Measurements from ENCODE around the gene SLC6A1.

- TF ChIP-seq ZNF274 (IDR thresholded peaks at IDR 0.05; ENCODE audit: low read depth, low read length) (no peak), MAX (IDR thresholded peaks at IDR 0.05) (no peak), YY1 (IDR thresholded peaks at IDR 0.05; ENCODE audit: extremely low read depth, insufficient replicate concordance, low read depth, low read length) (no peak), CTCF (IDR thresholded peaks at IDR 0.05 in 2 of 3, conservative IDR thresholded peaks at IDR 0.05 in 1 of 3; ENCODE audit: borderline replicate concordance in 1 of 3, insufficient read depth in 1 of 3, low read depth in 2 of 3, low read length in 2 of 3) (no peak)
Measured at GRCh38 chr3:11088831-11089230, 96.3 kb downstream of the SLC6A1 start.

All from HCT116 (cell line).